SK-N-SH (cell line): ENCODE results near the gene SCYGR5.

ENCODE experiments used
- CHD2 ChIP-seq: fragments of 150-350 bp; IDR thresholded peaks from 2 replicates; pipeline ENCODE4 v1.6.1; 2018; ENCODE audit warnings: low read length; ENCODE audit not compliant: partially characterized antibody
- ELF1 ChIP-seq: IDR thresholded peaks from 2 replicates; pipeline ENCODE4 v1.4.0; 2012
- EP300 ChIP-seq, 2 experiments: IDR thresholded peaks; 2 replicates each; pipeline versions ENCODE4 v1.4.0 to v1.6.1; 2012; ENCODE audit warnings: borderline replicate concordance in 1 of 2, low read depth in 1 of 2, low read length in 1 of 2
- EZH2phosphoT487 ChIP-seq: fragments of 200-600 bp; sonication (generic); IDR thresholded peaks from 2 replicates; pipeline ENCODE4 v1.6.1; 2017; ENCODE audit warnings: low read depth, mixed run types, mild to moderate bottlenecking, antibody characterized with exemption, moderate library complexity, borderline replicate concordance
- FOXM1 ChIP-seq: IDR thresholded peaks from 2 replicates; pipeline ENCODE4 v1.4.0; 2012; ENCODE audit warnings: low read depth, mild to moderate bottlenecking
- JUND ChIP-seq: IDR thresholded peaks from 2 replicates; pipeline ENCODE4 v1.4.0; 2012
- SIN3A ChIP-seq: IDR thresholded peaks from 2 replicates; pipeline ENCODE4 v1.6.1; 2012; ENCODE audit warnings: low read depth, mild to moderate bottlenecking, low read length, moderate library complexity, borderline replicate concordance
- SMC3 ChIP-seq: IDR thresholded peaks from 2 replicates; pipeline ENCODE4 v1.6.1; 2012; ENCODE audit warnings: low read depth, low read length, improper control_type of control experiment
- TEAD4 ChIP-seq: IDR thresholded peaks from 2 replicates; pipeline ENCODE4 v1.4.0; 2012; ENCODE audit warnings: mild to moderate bottlenecking, borderline replicate concordance; ENCODE audit not compliant: insufficient read depth
- YY1 ChIP-seq: IDR thresholded peaks from 2 replicates; pipeline ENCODE4 v1.4.0; 2012; ENCODE audit warnings: low read depth, mild to moderate bottlenecking
- TF ChIP-seq, protein P1 (sequence below): fragments of 200-600 bp; sonication (generic); IDR thresholded peaks from 2 replicates; pipeline ENCODE4 v1.6.1; 2017; ENCODE audit warnings: antibody characterized with exemption, mild to moderate bottlenecking, moderate library complexity
- TF ChIP-seq, protein P2 (sequence below): IDR thresholded peaks from 2 replicates; pipeline ENCODE4 v1.4.0; 2012; ENCODE audit warnings: low read depth, borderline replicate concordance
- TF ChIP-seq, protein P3 (sequence below): IDR thresholded peaks from 2 replicates; pipeline ENCODE4 v1.4.0; 2012; ENCODE audit warnings: low read depth
- TF ChIP-seq, protein P4 (sequence below): fragments of 150-350 bp; IDR thresholded peaks from 2 replicates; pipeline ENCODE4 v1.6.1; 2016; ENCODE audit warnings: mild to moderate bottlenecking, low read depth, low read length

DNA sequence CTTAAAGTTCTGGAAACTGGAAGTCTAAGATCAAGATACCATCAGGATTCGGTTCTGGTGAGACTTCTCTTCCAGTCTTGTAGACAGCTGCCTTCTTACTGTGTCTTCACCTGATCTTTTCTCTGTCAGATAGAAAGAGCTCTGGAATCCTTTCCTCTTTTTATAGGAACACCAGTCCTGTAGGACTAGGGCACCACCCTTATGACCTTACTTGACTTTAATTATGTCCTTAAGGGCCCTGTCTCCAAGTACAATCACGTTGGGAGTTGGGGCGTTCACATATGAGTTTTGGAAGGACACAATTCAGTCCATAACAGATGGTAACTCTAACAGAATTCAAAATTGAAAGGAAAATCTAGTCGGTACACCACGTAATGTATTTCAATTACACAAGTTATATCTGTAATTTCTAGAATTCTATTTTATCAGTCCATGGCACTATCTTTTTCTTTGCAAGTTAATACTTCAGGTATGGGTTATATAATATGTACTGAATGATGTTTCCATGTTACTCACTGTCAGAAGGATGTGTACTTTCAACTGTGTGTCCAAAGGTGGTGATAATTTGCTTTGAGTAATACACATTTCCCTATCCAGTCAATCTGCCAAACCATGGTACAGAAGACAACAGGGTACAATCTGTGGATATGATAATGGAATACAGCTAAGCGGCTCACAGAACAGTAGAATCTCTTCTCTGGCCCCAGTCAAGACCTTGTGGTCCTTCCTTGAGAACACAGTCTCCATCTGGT is 1.2 kb upstream of the SCYGR5 start:
- TF ChIP-seq, protein P1, sequence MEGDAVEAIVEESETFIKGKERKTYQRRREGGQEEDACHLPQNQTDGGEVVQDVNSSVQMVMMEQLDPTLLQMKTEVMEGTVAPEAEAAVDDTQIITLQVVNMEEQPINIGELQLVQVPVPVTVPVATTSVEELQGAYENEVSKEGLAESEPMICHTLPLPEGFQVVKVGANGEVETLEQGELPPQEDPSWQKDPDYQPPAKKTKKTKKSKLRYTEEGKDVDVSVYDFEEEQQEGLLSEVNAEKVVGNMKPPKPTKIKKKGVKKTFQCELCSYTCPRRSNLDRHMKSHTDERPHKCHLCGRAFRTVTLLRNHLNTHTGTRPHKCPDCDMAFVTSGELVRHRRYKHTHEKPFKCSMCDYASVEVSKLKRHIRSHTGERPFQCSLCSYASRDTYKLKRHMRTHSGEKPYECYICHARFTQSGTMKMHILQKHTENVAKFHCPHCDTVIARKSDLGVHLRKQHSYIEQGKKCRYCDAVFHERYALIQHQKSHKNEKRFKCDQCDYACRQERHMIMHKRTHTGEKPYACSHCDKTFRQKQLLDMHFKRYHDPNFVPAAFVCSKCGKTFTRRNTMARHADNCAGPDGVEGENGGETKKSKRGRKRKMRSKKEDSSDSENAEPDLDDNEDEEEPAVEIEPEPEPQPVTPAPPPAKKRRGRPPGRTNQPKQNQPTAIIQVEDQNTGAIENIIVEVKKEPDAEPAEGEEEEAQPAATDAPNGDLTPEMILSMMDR: no peak
- TF ChIP-seq, protein P2, sequence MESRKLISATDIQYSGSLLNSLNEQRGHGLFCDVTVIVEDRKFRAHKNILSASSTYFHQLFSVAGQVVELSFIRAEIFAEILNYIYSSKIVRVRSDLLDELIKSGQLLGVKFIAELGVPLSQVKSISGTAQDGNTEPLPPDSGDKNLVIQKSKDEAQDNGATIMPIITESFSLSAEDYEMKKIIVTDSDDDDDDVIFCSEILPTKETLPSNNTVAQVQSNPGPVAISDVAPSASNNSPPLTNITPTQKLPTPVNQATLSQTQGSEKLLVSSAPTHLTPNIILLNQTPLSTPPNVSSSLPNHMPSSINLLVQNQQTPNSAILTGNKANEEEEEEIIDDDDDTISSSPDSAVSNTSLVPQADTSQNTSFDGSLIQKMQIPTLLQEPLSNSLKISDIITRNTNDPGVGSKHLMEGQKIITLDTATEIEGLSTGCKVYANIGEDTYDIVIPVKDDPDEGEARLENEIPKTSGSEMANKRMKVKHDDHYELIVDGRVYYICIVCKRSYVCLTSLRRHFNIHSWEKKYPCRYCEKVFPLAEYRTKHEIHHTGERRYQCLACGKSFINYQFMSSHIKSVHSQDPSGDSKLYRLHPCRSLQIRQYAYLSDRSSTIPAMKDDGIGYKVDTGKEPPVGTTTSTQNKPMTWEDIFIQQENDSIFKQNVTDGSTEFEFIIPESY: no peak
- TF ChIP-seq JUND (no peak), SIN3A (no peak), EP300 (IDR thresholded peaks at IDR 0.05; ENCODE audit: borderline replicate concordance in 1 of 2, low read depth in 1 of 2, low read length in 1 of 2) (no peak), EZH2phosphoT487 (no peak), FOXM1 (no peak), ELF1 (no peak), TEAD4 (no peak), SMC3 (no peak), YY1 (no peak), CHD2 (no peak)
- TF ChIP-seq, protein P3, sequence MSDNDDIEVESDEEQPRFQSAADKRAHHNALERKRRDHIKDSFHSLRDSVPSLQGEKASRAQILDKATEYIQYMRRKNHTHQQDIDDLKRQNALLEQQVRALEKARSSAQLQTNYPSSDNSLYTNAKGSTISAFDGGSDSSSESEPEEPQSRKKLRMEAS: no peak
- TF ChIP-seq, protein P4, sequence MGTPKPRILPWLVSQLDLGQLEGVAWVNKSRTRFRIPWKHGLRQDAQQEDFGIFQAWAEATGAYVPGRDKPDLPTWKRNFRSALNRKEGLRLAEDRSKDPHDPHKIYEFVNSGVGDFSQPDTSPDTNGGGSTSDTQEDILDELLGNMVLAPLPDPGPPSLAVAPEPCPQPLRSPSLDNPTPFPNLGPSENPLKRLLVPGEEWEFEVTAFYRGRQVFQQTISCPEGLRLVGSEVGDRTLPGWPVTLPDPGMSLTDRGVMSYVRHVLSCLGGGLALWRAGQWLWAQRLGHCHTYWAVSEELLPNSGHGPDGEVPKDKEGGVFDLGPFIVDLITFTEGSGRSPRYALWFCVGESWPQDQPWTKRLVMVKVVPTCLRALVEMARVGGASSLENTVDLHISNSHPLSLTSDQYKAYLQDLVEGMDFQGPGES: no peak
